ENCODE measurements around the gene NTN4.

DNA sequence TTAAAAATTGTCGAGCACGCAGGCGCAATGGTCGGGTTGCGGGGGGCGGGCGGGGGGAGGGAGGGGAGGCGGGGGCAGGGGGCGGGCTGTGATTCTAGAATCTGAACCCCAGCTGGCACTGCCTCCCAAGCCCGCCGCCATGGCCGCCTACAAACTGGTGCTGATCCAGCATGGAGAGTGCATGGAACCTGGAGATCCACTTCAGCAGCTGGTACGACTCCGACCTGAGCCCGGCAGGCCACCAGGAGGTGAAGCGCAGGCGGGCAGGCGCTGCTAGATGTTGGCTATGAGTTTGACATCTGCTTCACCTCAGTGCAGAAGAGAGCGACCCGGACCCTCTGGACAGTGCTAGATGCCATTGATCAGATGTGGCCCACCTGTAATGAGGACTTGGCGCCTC is 118.4 kb downstream of the NTN4 start:
- TF ChIP-seq, protein P1, sequence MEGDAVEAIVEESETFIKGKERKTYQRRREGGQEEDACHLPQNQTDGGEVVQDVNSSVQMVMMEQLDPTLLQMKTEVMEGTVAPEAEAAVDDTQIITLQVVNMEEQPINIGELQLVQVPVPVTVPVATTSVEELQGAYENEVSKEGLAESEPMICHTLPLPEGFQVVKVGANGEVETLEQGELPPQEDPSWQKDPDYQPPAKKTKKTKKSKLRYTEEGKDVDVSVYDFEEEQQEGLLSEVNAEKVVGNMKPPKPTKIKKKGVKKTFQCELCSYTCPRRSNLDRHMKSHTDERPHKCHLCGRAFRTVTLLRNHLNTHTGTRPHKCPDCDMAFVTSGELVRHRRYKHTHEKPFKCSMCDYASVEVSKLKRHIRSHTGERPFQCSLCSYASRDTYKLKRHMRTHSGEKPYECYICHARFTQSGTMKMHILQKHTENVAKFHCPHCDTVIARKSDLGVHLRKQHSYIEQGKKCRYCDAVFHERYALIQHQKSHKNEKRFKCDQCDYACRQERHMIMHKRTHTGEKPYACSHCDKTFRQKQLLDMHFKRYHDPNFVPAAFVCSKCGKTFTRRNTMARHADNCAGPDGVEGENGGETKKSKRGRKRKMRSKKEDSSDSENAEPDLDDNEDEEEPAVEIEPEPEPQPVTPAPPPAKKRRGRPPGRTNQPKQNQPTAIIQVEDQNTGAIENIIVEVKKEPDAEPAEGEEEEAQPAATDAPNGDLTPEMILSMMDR (IDR thresholded peaks at IDR 0.05), result no peak
- TF ChIP-seq POLR2A (IDR thresholded peaks at IDR 0.05) (no peak), POLR2AphosphoS5 (IDR thresholded peaks at IDR 0.05) (no peak)

Measured in prostate gland (tissue), 2 donors.